Keratinocyte (primary cell): ENCODE measurements around the gene CFAP47. TPM values are rescaled to one million over a fixed set of nuclear protein-coding genes. Genes with fewer than 3 reads are reported as not detected.

Source experiments
- DNase-seq: peaks from one replicate; pipeline ENCODE4 v3.0.0-alpha.2; 2011; ENCODE audit warnings: low read depth, missing footprints, low spot score
- FAIRE-seq: peaks from 2 replicates; lab custom pipeline; 2011; peaks lifted over from hg19 to GRCh38; lab: Jason Lieb, UNC
- H2AFZ ChIP-seq: 2 replicates; pipeline ENCODE4 v1.6.0; 2012; ENCODE audit warnings: low read length, control low read depth, inconsistent platforms; ENCODE audit not compliant: control insufficient read depth
- H3K27ac ChIP-seq: 2 replicates; pipeline ENCODE4 v1.5.1; 2011; ENCODE audit warnings: low read length; ENCODE audit not compliant: control insufficient read depth, insufficient read depth
- H3K27me3 ChIP-seq: 3 replicates; pipeline ENCODE4 v1.6.0; 2011; ENCODE audit warnings: low read length; ENCODE audit not compliant: control insufficient read depth, insufficient read depth; ENCODE audit errors: extremely low read depth
- H3K36me3 ChIP-seq, 2 experiments: 2 replicates in 1 of 2; 3 replicates in 1 of 2; pipeline ENCODE4 v1.5.1; 2011; ENCODE audit warnings: low read length in 2 of 2, mild to moderate bottlenecking in 1 of 2; ENCODE audit not compliant: control insufficient read depth in 2 of 2, insufficient read depth in 2 of 2; ENCODE audit errors: extremely low read depth in 1 of 2
- H3K4me1 ChIP-seq: 3 replicates; pipeline ENCODE4 v1.5.1; 2011; ENCODE audit warnings: low read length; ENCODE audit not compliant: control insufficient read depth, insufficient read depth; ENCODE audit errors: extremely low read depth
- H3K4me2 ChIP-seq: 3 replicates; pipeline ENCODE4 v1.6.0; 2011; ENCODE audit warnings: low read depth, low read length; ENCODE audit not compliant: control insufficient read depth, insufficient read depth; ENCODE audit errors: extremely low read depth
- H3K4me3 ChIP-seq, 3 experiments: fragments of 200-600 bp in 1 of 3; sonication (generic) in 1 of 3; 2 replicates in 2 of 3; 3 replicates in 1 of 3; pipeline ENCODE4 v1.5.1; 2011 to 2016; ENCODE audit warnings: low read length in 3 of 3, mild to moderate bottlenecking in 3 of 3, control low read depth in 2 of 3, inconsistent platforms in 1 of 3, low read depth in 1 of 3, mixed read lengths in 1 of 3, mixed run types in 1 of 3, moderate library complexity in 1 of 3; ENCODE audit not compliant: control insufficient read depth in 2 of 3, insufficient read depth in 2 of 3; ENCODE audit errors: extremely low read depth in 1 of 3
- H3K79me2 ChIP-seq: 2 replicates; pipeline ENCODE4 v1.6.0; 2012; ENCODE audit warnings: low read length; ENCODE audit not compliant: control insufficient read depth, insufficient read depth
- H3K9ac ChIP-seq: 3 replicates; pipeline ENCODE4 v1.6.0; 2011; ENCODE audit warnings: low read length; ENCODE audit not compliant: control insufficient read depth, insufficient read depth; ENCODE audit errors: extremely low read depth
- H3K9me1 ChIP-seq: 3 replicates; pipeline ENCODE4 v1.6.0; 2011; ENCODE audit warnings: low read length; ENCODE audit not compliant: control insufficient read depth, insufficient read depth; ENCODE audit errors: extremely low read depth
- H3K9me3 ChIP-seq: 2 replicates; pipeline ENCODE4 v1.5.1; 2012; ENCODE audit warnings: low read depth, low read length; ENCODE audit not compliant: control insufficient read depth
- H4K20me1 ChIP-seq: 3 replicates; pipeline ENCODE4 v1.6.0; 2011; ENCODE audit warnings: low read length; ENCODE audit not compliant: control insufficient read depth, insufficient read depth; ENCODE audit errors: extremely low read depth
- EZH2 ChIP-seq: IDR thresholded peaks from one replicate; pipeline ENCODE4 v1.6.1; 2012; ENCODE audit warnings: inconsistent platforms, mild to moderate bottlenecking, low read length, moderate library complexity
- dilution Hi-C: fragments of 300-500 bp; cut with MboI; formaldehyde crosslinking; loops from one replicate; pipeline ENCODE4 v1.7.0; 2020; ENCODE audit warnings: low sequenced_read_pairs; ENCODE audit not compliant: extremely low pct_ligation_motif_present
- polyA plus RNA-seq, 5 experiments: library from polyadenylated mRNA; depleted of rRNA in 3 of 5; stranded (reverse) in 3 of 5; stranded (forward) in 1 of 5; unstranded in 1 of 5; fragments of >200 nt; gene quantifications; 1 replicate in 1 of 5; 2 replicates in 3 of 5; 3 replicates in 1 of 5; pipeline versions ENCODE4 v1.2.1 to v1.2.3, GENCODE V29; 2011 to 2012; ENCODE audit warnings: missing spikeins in 2 of 5, low read depth in 1 of 5, low replicate concordance in 1 of 5
- TF ChIP-seq, protein P1 (sequence below), 3 experiments: IDR thresholded peaks in 1 of 3; conservative IDR thresholded peaks in 1 of 3; optimal IDR thresholded peaks in 1 of 3; 2 replicates in 2 of 3; 3 replicates in 1 of 3; pipeline versions ENCODE3 to v1.5.1; 2011; ENCODE audit warnings: low read length in 3 of 3, mild to moderate bottlenecking in 3 of 3, moderate library complexity in 2 of 3, control low read depth in 1 of 3, inconsistent platforms in 1 of 3; ENCODE audit not compliant: insufficient read depth in 2 of 3; ENCODE audit errors: extremely low read depth in 1 of 3

Gene CFAP47
- polyA plus RNA-seq, 1 donor (not counting 4 experiments of a cell fraction or from before 2014, with no cell fraction given), result not detected

DNA sequence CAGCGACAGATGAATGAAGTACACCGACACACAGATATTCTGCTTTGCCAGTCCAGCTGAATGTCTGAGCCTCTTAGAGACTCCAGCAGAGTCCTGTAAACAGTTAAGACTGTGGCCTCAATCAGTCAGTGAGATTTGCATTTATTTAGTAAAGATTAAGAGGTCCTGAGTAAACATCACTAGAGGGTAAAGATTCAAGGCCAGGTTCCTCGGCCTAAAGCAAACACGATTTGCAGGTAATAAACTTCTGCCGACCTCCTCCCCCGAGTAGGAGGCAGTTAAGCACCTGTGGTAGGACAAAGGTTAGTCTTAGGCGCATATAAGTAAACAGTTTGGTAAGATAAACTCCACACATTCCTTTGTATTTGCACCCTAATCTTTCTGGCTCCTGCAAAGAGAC is 99.6 kb downstream of the CFAP47 start:
- H2AFZ ChIP-seq, result no peak overlapping the region
- no peak overlapping the region for H3K4me3 ChIP-seq
- FAIRE-seq (no peak), DNase-seq (no peak)
- H3K36me3 ChIP-seq, result no peaks in the 10 kb centered on the region
- no peaks in the 10 kb centered on the region for H3K79me2 ChIP-seq
- no peaks in the 10 kb centered on the region for H3K4me1 ChIP-seq
- H4K20me1 ChIP-seq, result no peaks in the 10 kb centered on the region
- no peaks in the 10 kb centered on the region for H3K9me1 ChIP-seq
- H3K27me3 ChIP-seq, result no peaks in the 10 kb centered on the region
- no peak overlapping the region for H3K9ac ChIP-seq
- H3K27ac ChIP-seq, result no peak overlapping the region
- H3K4me2 ChIP-seq, result no peak overlapping the region
- no peak for TF ChIP-seq EZH2
- TF ChIP-seq, protein P1, sequence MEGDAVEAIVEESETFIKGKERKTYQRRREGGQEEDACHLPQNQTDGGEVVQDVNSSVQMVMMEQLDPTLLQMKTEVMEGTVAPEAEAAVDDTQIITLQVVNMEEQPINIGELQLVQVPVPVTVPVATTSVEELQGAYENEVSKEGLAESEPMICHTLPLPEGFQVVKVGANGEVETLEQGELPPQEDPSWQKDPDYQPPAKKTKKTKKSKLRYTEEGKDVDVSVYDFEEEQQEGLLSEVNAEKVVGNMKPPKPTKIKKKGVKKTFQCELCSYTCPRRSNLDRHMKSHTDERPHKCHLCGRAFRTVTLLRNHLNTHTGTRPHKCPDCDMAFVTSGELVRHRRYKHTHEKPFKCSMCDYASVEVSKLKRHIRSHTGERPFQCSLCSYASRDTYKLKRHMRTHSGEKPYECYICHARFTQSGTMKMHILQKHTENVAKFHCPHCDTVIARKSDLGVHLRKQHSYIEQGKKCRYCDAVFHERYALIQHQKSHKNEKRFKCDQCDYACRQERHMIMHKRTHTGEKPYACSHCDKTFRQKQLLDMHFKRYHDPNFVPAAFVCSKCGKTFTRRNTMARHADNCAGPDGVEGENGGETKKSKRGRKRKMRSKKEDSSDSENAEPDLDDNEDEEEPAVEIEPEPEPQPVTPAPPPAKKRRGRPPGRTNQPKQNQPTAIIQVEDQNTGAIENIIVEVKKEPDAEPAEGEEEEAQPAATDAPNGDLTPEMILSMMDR (optimal IDR thresholded peaks at IDR 0.05 in 1 of 3, IDR thresholded peaks at IDR 0.05 in 1 of 3, conservative IDR thresholded peaks at IDR 0.05 in 1 of 3; ENCODE audit: extremely low read depth in 1 of 3, insufficient read depth in 2 of 3, low read length in 3 of 3), result no peak
- no peaks in the 10 kb centered on the region for H3K9me3 ChIP-seq
- dilution Hi-C loops, result no loop called here

DNA sequence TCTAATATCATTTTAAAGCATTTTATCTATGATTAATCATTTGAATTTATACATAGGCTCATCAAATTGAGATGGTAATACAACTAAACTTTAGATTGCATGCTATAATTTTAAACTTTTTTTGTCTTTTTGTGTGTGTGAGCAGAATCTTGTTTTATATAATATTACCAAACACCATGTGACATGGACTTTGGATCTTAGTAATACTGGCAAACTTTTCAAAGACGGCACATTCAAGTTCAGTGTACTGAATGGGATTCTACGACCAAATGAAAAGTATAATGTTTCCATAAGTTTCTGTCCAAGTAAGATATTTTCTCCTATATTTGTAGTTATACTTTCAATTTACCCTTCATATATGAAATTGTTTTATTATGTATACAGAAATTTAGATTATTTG is 116.0 kb downstream of the CFAP47 start:
- Histone ChIP-seq H3K27me3 (no peaks in the 10 kb centered on the region), H4K20me1 (no peaks in the 10 kb centered on the region), H2AFZ (no peak overlapping the region), H3K4me1 (no peaks in the 10 kb centered on the region), H3K4me3 (no peak overlapping the region), H3K36me3 (no peaks in the 10 kb centered on the region), H3K9ac (no peak overlapping the region), H3K4me2 (no peak overlapping the region), H3K9me1 (no peaks in the 10 kb centered on the region), H3K79me2 (no peaks in the 10 kb centered on the region), H3K9me3 (no peaks in the 10 kb centered on the region), H3K27ac (no peak overlapping the region)
- DNase-seq, result no peak
- no peak for FAIRE-seq
- dilution Hi-C loops, result no loop called here
- TF ChIP-seq, protein P1 (optimal IDR thresholded peaks at IDR 0.05 in 1 of 3, IDR thresholded peaks at IDR 0.05 in 1 of 3, conservative IDR thresholded peaks at IDR 0.05 in 1 of 3; ENCODE audit: extremely low read depth in 1 of 3, insufficient read depth in 2 of 3, low read length in 3 of 3), result no peak
- no peak for TF ChIP-seq EZH2
